GM21515 (cell line): ENCODE data around the gene GRHPR.
"Not testable (repeated sequence)": the region's sequence is repeated elsewhere in the genome, so short reads cannot be mapped to it uniquely, and the experiment has no call there.

Experiments used
- ATAC-seq: cut with Tn5 transposase; IDR thresholded peaks from one replicate; pipeline ENCODE4 v1.9.1; 2021; ENCODE audit not compliant: unreplicated experiment

Gene GRHPR

DNA sequence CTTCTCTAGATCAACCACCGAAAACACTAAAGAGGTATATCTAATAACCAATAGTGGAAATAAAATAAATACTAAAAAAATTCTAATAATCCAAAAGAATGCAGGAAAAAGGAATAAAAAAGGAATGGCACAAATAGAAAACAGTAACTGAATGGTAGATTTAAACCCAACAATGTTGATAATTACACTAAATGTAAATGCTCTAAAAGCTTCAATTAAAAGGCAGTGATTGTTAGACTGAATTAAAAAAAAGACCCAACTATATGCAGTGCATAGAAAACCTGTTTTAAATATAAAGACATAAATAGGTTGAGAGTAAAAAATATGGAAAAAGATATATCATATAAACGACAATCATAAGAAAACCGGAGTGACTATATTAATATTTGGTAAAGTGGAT is 51.9 kb downstream of the GRHPR start:
- ATAC-seq, result no peak

DNA sequence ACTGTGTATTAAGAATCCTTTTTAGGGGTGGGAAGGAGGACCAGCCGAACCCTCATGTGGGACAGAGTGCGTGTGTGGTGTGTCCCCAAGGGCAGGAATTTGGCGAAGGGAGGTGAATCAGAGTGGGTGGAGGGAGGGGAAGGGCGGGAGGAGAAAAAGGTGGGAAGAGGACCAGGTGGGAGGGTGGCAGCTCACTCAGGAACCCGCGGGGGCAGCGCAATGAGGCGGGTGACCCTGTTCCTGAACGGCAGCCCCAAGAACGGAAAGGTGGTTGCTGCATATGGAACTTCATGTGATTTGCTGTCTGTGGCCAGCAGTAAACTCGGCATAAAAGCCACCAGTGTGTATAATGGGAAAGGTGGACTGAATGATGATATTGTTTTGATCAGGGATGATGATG is 54.4 kb downstream of the GRHPR start:
- ATAC-seq, result no peak

DNA sequence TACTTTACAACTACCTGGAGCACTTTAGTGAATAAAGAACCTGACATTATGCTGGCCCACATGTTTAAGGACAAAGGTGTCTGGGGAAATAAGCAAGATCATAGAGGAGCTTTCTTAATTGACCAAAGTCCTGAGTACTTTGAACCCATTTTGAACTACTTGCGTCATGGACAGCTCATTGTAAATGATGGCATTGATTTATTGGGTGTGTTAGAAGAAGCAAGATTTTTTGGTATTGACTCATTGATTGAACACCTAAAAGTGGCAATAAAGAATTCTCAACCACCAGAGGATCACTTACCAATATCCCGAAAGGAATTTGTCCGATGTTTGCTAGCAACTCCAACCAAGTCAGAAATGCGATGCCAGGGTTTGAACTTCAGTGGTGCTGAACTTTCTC is 54.9 kb downstream of the GRHPR start:
- not testable (repeated sequence) for ATAC-seq

DNA sequence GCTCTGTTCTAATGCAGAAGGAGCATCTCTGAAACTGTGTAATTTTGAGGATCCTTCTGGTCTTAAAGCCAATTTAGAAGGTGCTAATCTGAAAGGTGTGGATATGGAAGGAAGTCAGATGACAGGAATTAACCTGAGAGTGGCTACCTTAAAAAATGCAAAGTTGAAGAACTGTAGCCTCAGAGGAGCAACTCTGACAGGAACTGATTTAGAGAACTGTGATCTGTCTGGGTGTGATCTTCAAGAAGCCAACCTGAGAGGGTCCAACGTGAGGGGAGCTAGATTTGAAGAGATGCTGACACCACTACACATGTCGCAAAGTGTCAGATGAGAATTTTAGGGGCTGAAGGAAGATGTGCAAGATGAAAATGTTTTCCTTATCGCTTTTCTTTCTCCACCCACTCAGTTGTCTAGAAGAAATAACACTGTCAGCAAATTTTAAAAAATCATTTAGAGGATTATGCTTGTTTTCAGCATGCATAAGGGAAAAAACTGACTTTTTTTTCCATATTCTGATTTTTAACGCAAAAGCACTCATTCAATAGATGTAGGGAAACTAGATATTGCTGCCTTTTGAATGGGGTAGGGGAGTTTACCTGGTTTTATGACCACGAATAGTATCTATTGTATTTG is 55.6 kb downstream of the GRHPR start:
- ATAC-seq, result not testable (repeated sequence)

DNA sequence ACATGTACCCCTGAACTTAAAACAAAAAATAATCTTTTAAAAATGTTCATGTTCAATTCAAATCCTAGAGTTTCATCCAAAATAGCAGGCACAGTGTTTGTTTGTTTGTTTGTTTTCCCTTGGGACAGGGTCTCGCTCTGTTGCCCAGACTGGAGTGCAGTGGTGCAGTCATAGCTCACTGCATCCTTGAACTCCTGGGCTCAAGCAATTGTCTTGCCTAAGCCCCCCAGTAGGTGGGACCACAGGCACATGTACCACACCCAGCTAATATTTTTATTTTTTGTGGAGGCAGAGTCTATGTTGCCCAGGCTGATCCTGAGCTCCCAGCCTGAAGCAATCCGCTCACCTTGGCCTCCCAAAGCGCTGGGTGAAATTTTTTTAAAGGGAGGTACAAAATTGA is 58.3 kb downstream of the GRHPR start:
- no peak for ATAC-seq

DNA sequence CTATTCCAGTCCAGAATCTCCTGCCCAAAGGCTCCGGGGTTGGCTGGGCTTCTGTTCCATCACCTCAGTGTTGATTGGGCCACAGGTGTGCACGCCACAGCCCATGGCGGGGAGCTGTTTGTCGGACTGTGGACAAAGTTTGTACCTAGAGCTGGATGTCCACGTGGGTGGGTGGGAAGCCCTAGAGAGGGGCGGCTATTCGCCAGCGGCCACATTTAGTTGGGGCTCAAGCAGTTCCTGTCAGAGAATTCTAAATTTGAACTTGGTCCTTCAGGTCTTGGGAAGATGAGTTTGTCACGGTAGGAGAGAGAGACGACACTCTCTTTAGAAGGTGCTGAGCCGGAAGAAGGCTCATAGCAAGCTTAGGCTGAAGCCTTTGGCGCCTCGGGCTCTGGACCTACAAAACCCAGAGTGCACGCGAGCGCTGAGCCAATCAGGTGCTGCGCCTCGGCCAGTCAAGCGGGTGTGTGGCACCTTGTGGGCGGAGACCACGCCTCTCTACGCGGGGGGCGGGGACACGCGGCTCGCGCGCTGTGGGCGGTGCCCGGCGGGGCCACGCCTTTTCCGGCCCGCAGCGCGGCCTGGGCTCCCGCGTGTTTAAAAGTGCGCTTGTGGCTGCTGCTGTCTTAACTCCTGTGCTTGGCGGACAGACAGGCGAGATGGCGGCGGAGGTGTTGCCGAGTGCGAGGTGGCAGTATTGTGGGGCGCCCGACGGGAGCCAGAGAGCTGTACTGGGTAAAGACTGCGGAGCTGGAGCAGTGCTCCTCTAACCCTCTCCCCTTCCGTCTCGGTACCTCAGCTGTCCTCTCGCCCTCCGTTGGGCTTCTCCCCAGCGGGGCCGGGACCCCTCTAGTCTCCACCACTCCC is 63.1 kb downstream of the GRHPR start, which contains the start of gene POLR1E:
Gene POLR1E (plus strand): TSS at position 560 of the 867 bp plus-strand sequence. CDS start 100 bp downstream, at position 660.
- ATAC-seq, result peak; percentile 98

DNA sequence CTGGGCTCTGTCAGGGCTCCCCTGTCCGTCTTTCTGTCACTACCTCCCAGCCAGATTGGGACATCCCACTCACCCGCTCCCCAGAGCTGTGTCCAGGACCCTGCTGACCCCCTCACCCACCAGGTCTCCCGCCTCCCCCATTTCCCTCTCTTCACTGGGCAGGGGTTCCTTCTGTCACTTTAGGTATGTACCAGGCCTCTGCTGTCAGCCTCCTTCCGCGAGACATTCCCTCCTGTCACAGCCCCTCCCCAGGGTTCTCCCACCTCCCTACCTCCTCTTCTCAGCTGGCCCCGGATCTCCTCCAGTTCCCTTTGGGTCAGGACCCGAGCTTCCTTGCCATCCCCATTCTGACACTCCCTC is 63.7 kb downstream of the GRHPR start:
- no peak for ATAC-seq
